Head of caudate nucleus (tissue), 42 donors: ENCODE data around the gene STMN1.
"Not testable (repeated sequence)": the region's sequence is repeated elsewhere in the genome, so short reads cannot be mapped to it uniquely, and the experiment has no call there.

Experiments
- DNase-seq, 42 donors: peaks; one replicate each; pipeline versions ENCODE4 v3.0.0 to v3.0.0-alpha.2; 2020 to 2021; ENCODE audit warnings: mixed read lengths in 7 of 42
- intact Hi-C: fragments of 100-400 bp; cut with DNase I; formaldehyde crosslinking; loops from one replicate; pipeline ENCODE4 v1.15.0; 2022

STMN1 gene

DNA sequence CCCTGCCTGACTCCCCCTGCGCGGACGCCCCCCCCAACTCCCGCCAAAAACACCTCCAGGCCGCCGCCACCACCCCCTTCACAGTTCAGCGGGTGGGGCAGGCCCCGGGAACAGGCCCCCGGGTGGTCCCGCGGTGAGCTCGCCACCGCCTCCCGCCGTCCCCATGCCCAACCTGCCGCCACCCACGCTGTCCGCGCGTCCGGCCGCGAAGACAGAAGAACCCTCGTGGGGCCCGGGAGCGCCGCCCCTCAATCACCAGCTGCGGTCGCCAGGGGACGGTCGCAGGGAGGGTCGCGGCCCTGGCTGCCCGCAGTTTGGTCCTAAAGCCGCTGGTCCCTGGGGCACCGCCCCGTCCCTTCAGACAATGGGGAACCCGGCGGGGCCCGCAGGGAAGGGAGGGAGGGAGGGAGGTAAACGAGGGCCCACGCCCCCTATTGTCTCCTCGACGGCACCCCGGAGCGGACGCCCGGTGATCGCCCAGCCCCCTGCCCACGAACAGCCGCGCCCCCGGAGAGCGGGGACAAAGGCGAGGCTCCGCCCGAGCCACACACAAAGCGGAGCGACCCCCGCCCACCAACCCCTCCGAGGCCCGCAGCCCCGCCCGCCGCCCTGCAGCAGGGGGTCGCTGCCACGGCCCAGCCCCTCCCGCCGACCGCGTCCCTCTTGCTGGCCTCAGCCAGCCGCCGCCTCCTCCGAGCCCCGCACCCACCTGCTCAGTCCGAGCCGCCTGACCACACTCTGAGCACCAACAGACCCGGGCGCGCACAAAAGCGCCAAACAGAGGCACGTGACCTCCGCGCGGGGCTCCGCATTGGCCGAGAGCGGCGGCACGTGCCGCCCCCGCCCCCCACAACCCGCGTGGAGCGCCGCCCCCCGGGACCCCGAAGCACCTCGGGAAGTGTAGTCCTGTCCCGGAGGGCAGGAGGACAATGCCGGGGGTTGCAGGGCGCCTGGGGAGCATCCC is at the start of gene STMN1:
TSS of gene STMN1 (minus strand) at position 740 of the 964 bp plus-strand sequence. CDS start 1,743 bp downstream, outside the sequence.
- peak; percentile 89 to 98 (median 94) for DNase-seq
- intact Hi-C loops, result no loop called here

DNA sequence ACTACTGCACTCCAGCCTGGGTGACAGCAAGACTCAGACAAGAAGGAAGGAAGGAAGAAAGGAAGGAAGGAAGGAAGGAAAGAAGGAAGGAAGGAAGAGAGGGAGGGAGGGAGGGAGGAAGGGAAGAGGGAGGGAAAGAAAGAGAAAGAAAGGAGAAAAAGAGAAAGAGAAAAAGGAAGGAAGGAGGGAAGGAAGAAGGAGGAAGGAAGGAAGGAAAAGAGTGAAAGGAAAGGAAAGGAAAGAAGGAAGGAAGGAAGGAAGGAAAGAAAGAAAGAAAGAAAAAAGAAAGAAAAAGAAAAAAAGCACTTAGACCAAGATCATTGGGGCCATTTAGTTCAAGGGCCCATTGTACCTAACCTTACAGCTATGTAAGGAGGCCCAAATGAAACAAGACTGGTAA is 49.3 kb upstream of the STMN1 start:
- no peak for DNase-seq
- intact Hi-C loops, result no loop called here

DNA sequence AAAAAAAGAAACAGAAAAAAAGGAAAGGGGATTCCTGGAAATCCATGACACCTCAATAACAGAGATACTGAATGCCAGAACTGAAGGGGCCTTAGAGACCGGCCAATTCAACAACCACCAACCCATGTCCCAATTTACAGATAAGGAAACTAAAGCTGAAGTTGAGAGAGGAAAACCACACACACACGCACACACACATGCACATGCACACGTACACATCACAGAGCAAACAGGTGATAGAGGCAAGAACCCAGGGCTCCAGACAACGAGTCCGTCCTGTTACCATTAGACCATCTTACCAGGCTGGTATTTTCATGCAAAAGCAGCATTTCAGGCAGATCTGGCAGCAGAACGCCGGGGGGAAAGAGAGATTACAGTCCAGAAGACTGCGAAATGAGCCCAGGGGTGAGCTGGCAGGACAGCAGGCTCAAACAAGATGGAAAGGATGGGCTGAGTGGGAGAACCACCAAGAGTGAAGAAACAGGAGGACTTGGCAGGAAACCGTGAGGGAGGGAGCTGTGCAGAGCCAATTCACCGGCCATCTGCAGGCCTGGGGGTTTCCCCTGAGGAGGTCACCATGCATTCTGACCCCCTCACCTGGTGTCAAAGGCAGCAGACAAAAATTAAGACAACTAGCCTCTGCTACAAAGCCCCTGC is 48.2 kb upstream of the STMN1 start:
- no peak for DNase-seq
- intact Hi-C loops, result no loop called here

DNA sequence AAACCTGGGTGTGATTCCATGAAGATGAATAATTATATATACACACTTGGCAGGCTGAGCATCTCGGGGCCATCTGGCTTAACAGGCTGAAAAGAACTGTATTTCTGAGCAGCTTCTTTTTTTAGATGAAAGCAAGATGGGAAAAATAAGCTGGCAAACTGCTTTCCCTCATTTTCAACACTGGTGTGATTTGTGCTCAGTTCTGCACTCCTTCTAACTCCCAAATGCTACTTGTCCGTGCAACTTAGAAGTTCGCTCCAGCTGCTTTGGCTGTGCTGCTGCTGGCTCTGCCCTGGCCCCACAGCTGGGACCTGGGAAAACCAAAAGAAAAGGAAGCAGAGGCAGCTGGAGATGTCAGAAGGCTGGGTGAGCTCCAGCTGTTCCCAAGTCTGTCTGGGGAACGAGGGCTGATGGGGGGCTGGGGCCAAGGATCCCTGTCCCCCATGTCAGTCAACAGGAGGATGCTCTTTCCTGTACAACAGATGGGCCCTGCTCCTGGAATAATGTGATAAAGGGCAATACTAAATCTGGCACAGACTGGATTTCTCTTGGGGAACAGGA is 46.7 kb upstream of the STMN1 start:
- no peak for DNase-seq
- intact Hi-C loops, result no loop called here

DNA sequence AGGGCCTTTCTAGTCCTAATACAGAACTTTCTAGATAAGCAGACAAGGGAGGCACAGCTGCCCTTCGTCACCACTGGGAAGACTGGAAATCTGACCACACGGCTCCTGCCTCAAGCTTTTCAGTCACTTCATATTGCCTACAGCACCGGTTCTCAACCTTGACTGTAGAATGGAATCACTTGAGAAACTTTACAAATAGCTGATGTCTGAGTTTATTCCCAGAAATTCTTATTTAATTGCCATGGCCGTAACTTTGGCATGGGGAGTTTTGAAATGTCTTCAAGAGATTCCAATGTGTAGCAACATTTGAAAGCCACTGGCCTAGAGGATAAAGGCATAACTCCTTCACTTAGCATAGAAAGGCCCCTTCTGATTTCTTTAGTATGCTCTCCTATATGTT is 42.4 kb upstream of the STMN1 start:
- intact Hi-C loops, result no loop called here
- no peak for DNase-seq

DNA sequence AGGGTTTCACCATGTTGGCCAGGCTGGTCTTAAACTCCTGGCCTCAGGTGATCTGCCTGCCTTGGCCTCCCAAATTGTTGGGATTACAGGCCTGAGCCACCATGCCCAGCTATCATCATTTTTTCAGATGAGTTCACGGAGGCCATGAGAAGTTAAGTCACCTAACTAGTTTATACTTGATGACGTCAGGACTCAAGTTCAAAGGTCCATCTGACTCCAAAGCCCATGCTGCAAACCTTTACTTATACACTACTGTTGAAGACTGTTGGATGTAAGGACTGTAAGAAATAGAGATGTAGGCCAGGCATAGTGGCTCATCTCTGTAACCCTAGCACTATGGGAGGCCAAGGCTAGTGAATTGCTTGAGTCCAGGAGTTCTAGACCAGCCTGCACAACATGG is 40.8 kb upstream of the STMN1 start:
- DNase-seq, result no peak
- intact Hi-C loops, result no loop called here

DNA sequence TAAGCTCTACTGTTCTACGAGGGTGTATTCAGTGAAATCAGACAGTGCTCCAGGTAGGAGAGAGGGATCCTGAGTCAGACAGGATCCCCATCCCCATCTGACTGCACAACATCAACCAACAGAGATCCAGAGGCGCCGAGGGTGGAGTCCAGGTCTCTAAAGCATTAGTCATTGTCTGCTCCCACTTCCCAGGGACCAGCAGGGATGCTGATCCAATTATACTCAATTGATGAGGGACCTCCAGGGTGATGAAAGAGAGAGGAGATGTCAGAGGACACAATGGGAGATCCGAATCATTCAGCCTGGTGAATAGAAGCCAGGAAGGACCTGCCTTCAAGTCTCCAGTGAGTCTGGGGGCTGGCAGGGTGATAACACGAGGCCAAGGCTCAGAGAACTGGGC is 39.5 kb upstream of the STMN1 start:
- intact Hi-C loops, result no loop called here
- no peak for DNase-seq

DNA sequence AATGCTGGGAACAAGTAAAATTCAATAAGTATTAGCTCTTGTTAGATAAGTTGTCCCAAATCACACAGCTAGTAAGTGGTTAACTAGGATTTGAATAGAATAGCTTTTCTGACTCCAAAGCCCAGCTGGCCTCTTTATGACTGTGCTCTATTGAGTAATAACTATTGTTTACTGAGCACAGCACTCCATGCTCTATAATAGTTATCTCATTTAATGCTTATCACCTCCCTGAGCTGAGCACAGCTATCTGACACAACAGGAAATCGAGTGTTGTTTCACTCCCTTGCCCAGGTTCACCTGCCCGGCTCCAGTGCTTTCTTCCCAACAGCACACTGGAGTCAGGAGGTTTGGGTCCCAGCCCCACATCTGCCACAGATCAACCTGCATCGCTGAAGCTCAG is 38.8 kb upstream of the STMN1 start:
- DNase-seq, result no peak
- intact Hi-C loops, result no loop called here

DNA sequence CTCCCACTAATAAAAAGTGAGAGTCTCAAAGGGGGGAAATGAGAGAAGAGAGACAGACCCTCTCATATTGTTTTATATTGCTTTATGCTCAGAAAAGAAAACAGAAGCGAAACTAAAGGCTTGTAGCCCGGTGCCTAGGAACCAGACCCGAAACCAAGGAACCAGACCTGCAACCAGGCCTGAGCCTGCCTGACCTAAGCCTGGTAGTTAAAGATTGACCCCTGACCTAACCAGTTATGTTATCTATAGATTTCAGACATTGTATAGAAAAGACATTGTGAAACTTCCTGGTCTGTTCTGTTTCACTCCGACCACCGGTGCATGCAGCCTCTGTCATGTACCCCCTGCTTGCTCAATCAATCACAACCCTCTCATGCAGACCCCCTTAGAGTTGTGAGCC is 37.3 kb upstream of the STMN1 start:
- DNase-seq, intact Hi-C loops: not testable (repeated sequence)

DNA sequence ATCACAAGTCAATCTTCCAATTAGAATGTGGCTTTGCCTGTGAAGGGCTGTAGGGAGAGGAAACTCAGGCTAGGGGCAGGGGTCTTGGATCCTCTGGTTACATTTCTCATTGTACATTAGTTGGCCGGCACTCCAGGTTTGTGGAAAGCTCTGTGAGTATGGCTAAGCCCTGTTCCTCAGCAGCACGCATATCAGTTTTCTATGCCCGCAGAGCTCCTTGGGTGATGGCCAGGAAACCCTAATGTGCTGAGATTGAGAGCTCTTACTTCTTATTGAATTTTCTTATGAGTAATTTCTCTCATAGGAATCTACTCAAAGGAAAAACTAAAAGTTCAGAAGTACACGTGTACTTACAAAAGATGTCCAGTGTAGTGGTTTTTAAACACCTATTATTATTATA is 30.7 kb upstream of the STMN1 start:
- intact Hi-C loops, result no loop called here
- DNase-seq, result no peak

DNA sequence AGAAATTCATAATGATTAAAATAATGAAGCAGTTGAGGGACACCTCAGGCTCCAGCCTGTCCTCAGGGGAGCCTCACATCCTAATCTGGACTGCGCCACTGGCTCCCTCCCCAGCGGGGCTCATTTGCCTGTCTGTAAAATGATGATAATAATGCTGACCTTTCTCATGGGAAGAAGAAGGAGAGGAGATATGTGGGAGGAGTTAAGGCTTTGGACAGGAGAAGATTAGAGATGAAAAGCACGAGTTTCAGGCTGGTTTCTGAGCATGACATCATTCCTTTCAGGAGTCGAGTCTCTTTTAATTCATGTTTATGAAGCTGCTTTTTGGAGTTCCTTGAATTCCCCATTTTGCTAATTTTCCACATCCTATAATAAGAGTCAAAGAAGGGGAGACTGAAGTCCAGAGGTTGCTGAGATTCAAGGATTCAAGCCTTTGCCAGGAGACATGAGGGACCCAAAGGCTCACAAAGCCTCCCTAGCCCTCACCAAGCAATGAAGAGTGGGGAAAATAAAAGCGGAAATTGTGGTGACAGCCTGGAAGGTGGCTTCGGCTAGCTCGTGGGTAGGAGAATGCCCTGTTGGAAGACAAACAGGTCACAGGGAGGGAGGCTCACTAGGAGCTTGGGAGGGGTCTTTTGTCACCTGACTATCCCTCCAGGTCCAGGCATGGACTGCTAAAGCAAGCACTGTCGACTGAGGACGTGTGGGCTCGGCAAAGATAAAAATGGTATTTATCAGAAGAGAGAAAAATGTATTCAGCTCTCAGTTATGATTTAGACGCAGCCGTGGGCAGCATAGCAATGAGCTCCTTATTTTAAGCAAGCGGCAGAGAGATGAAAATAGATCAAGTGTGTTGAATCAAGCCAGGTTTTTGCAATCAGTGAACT is 27.5 kb upstream of the STMN1 start:
- intact Hi-C loops, result no loop called here
- DNase-seq, result peak in 36 of 42 donors; percentile 11 to 84 (median 56)

DNA sequence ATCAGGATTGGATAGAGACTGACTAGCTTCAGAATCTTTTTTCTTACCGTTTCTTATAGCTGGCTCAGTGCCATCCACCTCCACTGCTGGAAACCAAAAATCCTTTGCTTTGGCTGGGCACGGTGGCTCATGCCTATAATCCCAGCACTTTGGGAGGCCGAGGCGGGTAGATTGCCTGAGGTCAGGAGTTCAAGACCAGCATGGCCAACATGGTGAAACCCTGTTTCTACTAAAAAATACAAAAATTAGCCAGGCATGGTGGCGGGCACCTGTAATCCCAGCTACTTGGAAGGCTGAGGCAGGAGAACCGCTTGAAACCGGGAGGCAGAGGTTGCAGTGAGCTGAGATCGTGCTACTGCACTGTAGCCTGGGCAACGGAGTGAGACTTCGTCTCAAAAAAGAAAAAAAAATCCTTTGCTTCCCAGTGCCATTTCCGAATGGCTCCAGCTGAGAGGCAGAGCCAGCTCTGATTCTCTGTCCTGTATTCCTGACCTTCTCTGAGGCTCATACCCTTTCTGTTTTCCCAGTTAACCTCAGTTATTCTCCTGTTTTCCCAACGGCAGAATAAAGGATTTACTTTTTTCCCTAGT is 26.7 kb upstream of the STMN1 start:
- peak in 9 of 42 donors; percentile 14 to 42 (median 21) for DNase-seq
- intact Hi-C loops, result not testable (repeated sequence)

DNA sequence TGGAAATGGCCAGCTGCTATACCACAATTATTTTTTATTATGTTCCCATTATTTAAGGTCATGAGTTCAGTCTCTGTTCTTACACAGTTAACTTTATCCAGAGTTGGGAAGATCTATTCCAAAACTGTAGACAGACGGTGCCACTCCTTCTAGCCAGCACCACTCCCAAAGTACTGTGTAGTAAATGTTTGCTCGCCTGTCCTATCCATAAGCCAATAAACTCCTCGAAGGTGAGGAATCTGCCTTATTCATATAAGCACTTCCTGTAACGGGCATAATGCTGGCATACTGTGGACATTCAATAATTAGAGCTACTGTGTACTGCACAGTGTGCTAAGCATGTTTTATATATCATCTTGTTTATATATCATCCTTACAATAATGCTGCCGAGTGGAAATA is 26.1 kb upstream of the STMN1 start:
- intact Hi-C loops, result no loop called here
- no peak for DNase-seq

DNA sequence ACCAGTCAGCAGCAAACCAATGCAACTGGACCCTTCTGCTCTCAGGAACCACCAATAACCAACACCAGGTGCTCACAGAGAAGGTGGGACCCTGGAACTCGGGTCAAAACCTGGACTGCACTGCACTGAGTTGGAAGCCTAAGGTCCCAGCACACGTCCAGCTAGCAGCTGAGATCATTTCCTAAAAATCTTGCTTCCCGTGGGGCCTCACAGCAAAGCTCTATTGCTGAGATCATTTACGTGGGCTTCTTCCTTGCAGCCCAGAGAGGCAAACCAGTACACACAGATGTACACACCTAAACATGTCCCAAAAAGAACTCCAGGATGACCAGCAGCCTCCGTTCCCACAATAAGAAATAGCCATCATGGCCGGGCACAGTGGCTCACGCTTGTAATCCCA is 22.8 kb upstream of the STMN1 start:
- intact Hi-C loops, result no loop called here

DNA sequence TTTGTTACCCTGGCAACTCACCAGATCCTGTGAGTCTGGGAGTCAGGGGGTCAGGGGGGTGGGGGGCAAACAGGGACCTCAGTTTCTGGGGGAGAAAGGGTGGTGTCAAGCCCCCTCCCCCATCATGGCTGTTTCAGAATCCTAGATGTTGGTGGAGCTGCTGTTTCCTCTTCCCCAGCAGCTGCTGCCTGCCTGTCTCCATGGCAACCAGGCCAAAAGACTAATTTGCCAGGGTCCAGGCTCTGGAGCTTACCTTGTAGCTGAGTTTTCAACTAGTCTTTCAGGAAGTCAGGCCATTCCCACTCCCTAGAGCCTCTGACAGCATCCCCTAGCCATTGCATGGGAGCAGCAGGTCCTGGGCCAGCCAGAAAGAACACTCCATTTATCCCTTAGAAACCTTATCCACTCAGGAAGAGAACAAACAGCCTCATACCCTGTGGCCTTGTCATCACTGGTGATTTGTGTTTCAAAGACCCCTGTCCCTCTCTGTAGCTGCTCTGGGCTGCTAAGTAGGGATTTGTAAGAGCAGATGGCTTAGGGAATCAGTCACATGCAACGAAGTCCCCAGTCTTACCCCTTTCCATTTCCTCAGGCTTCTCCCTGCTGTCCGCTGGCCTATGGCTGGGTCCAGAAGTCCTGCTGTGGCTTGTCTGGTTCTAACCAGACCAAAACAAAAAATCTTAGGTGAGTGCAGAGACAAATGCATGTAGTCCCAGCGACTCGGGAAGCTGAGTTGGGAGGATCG is 21.5 kb upstream of the STMN1 start:
- intact Hi-C loops, result no loop called here
- DNase-seq, result peak in 6 of 42 donors; percentile 13 to 47 (median 20)

More for the DNA sequence above, 22.8 kb upstream of the STMN1 start:
- no peak for DNase-seq

DNA sequence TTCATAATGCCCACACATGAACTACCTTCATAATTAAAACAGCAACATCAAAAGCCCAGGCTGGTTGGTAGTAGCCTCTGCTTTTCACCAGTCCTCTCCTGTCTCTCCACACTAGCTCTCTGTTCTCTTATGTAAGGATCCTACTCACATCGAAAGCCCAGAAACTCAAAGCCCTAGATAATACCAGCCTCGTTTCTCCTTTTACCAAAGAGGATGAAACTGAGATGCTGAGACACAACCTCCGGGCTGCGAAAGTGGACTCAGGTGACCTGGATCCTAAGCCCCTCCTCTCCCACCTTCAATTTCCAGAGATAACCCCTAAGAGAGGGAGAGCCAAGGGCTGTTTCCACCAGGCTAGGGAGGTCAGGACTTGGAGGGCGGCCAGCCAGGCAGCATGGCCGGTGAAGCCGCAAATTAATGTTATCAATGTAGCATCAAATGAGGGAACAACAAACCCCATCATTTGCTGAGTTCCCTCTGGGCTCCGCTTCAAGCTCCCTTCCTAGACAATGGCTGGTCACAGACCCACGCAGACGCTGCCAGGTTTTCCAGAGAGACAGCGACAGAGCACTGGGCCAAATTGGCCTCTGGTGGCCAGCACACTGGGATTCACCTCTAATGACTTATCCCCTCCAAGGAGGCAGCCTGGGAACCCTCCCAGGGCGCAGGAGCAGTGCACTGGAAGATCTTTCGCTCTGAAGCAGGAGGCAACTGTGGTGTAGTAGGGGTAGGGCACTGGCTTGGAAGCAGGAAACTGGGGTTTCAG is 20.7 kb upstream of the STMN1 start:
- intact Hi-C loops, result no loop called here
- DNase-seq, result peak in 39 of 42 donors; percentile 23 to 80 (median 57)

DNA sequence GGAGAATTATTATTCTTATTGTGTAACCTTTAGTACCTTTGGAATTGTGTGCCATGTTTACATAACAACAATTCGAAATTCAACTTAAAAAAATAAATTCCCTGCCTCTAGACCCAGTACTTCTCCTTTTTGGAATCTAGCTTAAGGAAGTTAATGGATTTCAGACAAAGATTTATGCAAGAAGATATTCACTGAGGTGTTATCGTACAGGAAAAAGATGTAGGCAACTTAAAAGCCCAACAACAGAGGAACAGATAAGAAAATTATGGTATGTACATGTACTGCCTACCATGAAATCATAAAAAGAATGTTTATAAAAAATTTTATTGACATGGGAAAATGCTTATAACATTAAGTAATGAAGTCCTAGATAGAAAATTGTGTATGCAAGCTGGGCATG is 18.2 kb upstream of the STMN1 start:
- intact Hi-C loops, result no loop called here
- DNase-seq, result no peak
